Small intestine (tissue), 7 donors: Measurements from ENCODE around the gene MMP2. TPM values are rescaled to one million over a fixed set of nuclear protein-coding genes. Genes with fewer than 3 reads are reported as not detected.

Experiments
- DNase-seq, 2 donors: peaks; one replicate each; pipeline versions ENCODE4 v3.0.0 to v3.0.0-alpha.2; 2013
- FAIRE-seq: peaks from 2 replicates; lab custom pipeline; 2012; peaks lifted over from hg19 to GRCh38; lab: Jason Lieb, UNC
- H3K27ac ChIP-seq, 3 donors: one replicate each; pipeline ENCODE4 v1.5.1; 2013; ENCODE audit warnings: low read length in 2 of 3, mild to moderate bottlenecking in 2 of 3, control low read depth in 1 of 3, inconsistent platforms in 1 of 3, low read depth in 1 of 3, moderate library complexity in 1 of 3
- H3K27me3 ChIP-seq, 3 donors: one replicate each; pipeline ENCODE4 v1.6.1; 2013; ENCODE audit warnings: low read length in 3 of 3, inconsistent platforms in 1 of 3; ENCODE audit not compliant: control insufficient read depth in 3 of 3, insufficient read depth in 3 of 3
- H3K36me3 ChIP-seq, 3 donors: one replicate each; pipeline ENCODE4 v1.6.1; 2013; ENCODE audit warnings: low read length in 3 of 3, inconsistent platforms in 1 of 3, low read depth in 1 of 3, mild to moderate bottlenecking in 1 of 3, moderate library complexity in 1 of 3; ENCODE audit not compliant: control insufficient read depth in 3 of 3, insufficient read depth in 2 of 3
- H3K4me1 ChIP-seq, 3 donors: one replicate each; pipeline ENCODE4 v1.6.1; 2013; ENCODE audit warnings: low read length in 2 of 3, inconsistent platforms in 1 of 3, low read depth in 1 of 3, mild to moderate bottlenecking in 1 of 3, moderate library complexity in 1 of 3; ENCODE audit not compliant: control insufficient read depth in 3 of 3, insufficient read depth in 2 of 3
- H3K4me3 ChIP-seq, 3 donors: one replicate each; pipeline ENCODE4 v1.5.1; 2013; ENCODE audit warnings: low read length in 3 of 3, control low read depth in 1 of 3, inconsistent platforms in 1 of 3, low read depth in 1 of 3, mild to moderate bottlenecking in 1 of 3, moderate library complexity in 1 of 3
- H3K9me3 ChIP-seq, 2 donors: one replicate each; pipeline ENCODE4 v1.6.1; 2013; ENCODE audit warnings: low read depth in 1 of 2, low read length in 1 of 2; ENCODE audit not compliant: control insufficient read depth in 2 of 2, insufficient read depth in 1 of 2
- WGBS, 3 donors: extraction: QIAGEN DNeasy Blood & Tissue Kit; methylation state at CpG; one replicate each; pipeline ENCODE4 v1.1.7; 2013; 5-methylcytosine and 5-hydroxymethylcytosine counted together
- polyA plus RNA-seq, 4 donors: library from polyadenylated mRNA; stranded (reverse) in 3 of 4; unstranded in 1 of 4; fragments of 200-250 nt in 3 of 4; fragments of 120-200 nt in 1 of 4; gene quantifications; one replicate each; pipeline versions ENCODE4 v1.2.1 to v1.2.3, GENCODE V29; 2013
- donor health status: healthy with polysubstance abuse.
- donor health status: control.
- donor health status: control.
- donor health status: Bipolar disorder and iron deficiency.
- donor health status: healthy.

MMP2 gene
- polyA plus RNA-seq, 4 donors = 1.6 to 97.2 (median 41.2) TPM

DNA sequence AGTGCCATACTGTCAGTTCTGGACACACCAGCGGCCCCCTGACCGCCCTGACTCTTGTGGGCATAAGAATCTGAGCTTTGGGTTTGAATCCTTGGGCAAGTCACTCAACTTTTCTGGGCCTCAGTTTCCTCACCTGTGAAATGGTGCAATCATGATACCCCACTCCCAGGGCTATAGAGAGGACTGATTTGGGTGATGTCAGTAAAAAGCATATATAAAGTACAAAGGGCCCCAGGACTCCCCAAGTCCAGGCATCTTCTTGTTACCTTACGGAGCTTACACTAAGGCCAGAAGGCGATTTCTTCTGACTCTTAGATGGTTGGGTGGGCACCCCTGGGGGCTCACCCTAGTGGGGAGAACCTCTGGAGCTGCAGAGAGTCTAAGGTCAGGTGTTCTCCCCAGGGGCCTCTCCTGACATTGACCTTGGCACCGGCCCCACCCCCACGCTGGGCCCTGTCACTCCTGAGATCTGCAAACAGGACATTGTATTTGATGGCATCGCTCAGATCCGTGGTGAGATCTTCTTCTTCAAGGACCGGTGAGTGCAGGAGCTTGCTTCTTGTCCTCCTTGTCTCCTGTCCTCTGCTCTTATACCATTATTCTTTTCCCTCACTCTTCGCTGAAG is 13.9 kb downstream of the MMP2 start:
- no peak for FAIRE-seq
- WGBS, 3 donors = 77 to 86% (median 78%) methylated on average over 10 of the region's 10 CpGs
- H3K36me3 ChIP-seq = peaks cover 0 to 22% (median 0%) of the 10 kb centered on the region in 3 donors

GRCh38 chr16:55494994-55495421 is 16.0 kb downstream of the MMP2 start:
- H3K36me3 ChIP-seq = peaks cover 0 to 19% (median 0%) of the 10 kb centered on the region in 3 donors
- H3K27me3 ChIP-seq = no peaks in the 10 kb centered on the region
- H3K4me1 ChIP-seq = no peaks in the 10 kb centered on the region
- WGBS, 3 donors = 13 to 31% (median 23%) methylated on average over 3 of the region's 3 CpGs
- no peak overlapping the region for H3K27ac ChIP-seq
- FAIRE-seq (no peak), DNase-seq (peak; percentile 42 to 61)
- H3K9me3 ChIP-seq = no peaks in the 10 kb centered on the region
- no peak overlapping the region for H3K4me3 ChIP-seq

More for the DNA sequence above, 13.9 kb downstream of the MMP2 start:
- no peaks in the 10 kb centered on the region for H3K27me3 ChIP-seq
- no peak for DNase-seq
- H3K4me3 ChIP-seq = no peak overlapping the region
- H3K9me3 ChIP-seq = no peaks in the 10 kb centered on the region
- H3K27ac ChIP-seq = no peak overlapping the region
- no peaks in the 10 kb centered on the region for H3K4me1 ChIP-seq

DNA sequence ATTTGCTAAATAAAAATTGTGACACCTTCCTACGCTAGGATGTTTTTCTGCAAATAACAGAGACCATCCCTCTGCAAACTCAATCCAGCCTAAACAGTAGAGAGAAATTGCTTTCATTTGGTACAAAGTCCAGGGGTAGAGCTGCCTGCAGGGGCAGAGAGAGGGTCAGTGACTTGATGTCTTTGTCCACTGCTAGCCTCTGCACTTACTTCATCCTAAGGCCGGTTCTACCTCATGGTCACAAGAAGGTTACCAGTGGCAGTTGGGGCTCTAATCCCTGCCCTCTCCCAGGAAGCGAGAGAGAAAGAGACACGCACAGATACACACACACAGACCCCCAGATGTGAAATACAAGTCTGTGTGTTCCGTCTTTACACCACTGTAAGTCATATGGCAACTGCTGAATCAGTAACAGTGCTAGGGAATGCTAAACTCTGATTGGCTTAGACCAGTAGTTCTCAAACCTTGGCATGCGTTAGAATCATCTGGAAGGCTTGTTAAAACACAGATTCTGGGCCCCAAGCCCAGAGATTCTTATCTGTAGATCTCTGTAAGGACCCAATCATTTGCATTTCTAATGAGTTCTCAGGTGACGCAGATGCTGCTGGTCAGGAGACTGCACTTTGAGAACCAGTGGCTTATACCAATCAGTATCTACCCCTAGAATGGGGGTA is 16.8 kb downstream of the MMP2 start:
- Histone ChIP-seq H3K27ac (no peak overlapping the region), H3K36me3 (peaks cover 0 to 15% (median 0%) of the 10 kb centered on the region in 3 donors), H3K4me1 (no peaks in the 10 kb centered on the region), H3K27me3 (no peaks in the 10 kb centered on the region), H3K4me3 (no peak overlapping the region), H3K9me3 (no peaks in the 10 kb centered on the region)
- FAIRE-seq (no peak), DNase-seq (no peak)
- WGBS, 3 donors = 66 to 70% (median 68%) methylated on average over 7 of the region's 7 CpGs

DNA sequence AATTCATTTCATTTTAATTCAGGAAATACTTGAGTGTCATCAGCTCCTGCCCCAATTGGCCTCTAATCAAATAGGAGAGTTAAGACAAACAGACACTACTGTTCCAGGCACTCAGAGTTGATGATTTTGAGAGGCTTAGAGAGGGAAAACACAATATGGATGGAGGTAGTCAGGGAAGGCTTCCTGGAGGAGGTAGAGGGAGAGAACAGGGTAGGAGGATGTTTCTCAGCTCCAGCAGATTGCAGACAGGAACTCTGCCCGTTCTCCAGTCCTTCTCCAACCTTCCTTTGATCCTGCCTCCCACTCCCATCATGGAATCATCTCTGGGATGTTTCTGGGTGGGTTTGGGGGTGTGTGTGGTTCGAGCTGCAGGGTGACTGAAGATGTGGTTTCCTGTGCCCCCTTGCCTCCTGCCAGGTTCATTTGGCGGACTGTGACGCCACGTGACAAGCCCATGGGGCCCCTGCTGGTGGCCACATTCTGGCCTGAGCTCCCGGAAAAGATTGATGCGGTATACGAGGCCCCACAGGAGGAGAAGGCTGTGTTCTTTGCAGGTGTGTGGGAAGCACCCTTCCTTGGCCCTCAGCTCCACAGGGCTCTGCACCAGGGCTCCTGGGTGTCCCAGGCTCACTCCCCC is 17.6 kb downstream of the MMP2 start:
- DNase-seq (no peak), FAIRE-seq (no peak)
- WGBS, 3 donors = 52 to 63% (median 61%) methylated on average over 8 of the region's 8 CpGs
- Histone ChIP-seq H3K36me3 (peaks cover 0 to 15% (median 0%) of the 10 kb centered on the region in 3 donors), H3K27ac (no peak overlapping the region), H3K27me3 (no peaks in the 10 kb centered on the region), H3K9me3 (no peaks in the 10 kb centered on the region), H3K4me3 (no peak overlapping the region), H3K4me1 (peaks cover 0 to 2% (median 0%) of the 10 kb centered on the region in 3 donors)

GRCh38 chr16:55497558-55497957 is 18.6 kb downstream of the MMP2 start:
- H3K4me1 ChIP-seq = peaks cover 2 to 5% (median 2%) of the 10 kb centered on the region in 3 donors
- DNase-seq (no peak), FAIRE-seq (no peak)
- WGBS, 3 donors = 86 to 91% (median 89%) methylated on average over 5 of the region's 5 CpGs
- no peak overlapping the region for H3K27ac ChIP-seq
- H3K9me3 ChIP-seq = no peaks in the 10 kb centered on the region
- no peaks in the 10 kb centered on the region for H3K27me3 ChIP-seq
- peaks cover 0 to 14% (median 0%) of the 10 kb centered on the region in 3 donors for H3K36me3 ChIP-seq
- H3K4me3 ChIP-seq = no peak overlapping the region

GRCh38 chr16:55498101-55498500 is 19.1 kb downstream of the MMP2 start:
- Histone ChIP-seq H3K27ac (no peak overlapping the region), H3K36me3 (peaks cover 0 to 12% (median 0%) of the 10 kb centered on the region in 3 donors), H3K9me3 (no peaks in the 10 kb centered on the region), H3K27me3 (no peaks in the 10 kb centered on the region), H3K4me3 (no peak overlapping the region), H3K4me1 (peaks cover 2 to 10% (median 4%) of the 10 kb centered on the region in 3 donors)
- DNase-seq (no peak), FAIRE-seq (no peak)
- 82 to 85% (median 83%) methylated on average over 6 of the region's 6 CpGs for WGBS, 3 donors

DNA sequence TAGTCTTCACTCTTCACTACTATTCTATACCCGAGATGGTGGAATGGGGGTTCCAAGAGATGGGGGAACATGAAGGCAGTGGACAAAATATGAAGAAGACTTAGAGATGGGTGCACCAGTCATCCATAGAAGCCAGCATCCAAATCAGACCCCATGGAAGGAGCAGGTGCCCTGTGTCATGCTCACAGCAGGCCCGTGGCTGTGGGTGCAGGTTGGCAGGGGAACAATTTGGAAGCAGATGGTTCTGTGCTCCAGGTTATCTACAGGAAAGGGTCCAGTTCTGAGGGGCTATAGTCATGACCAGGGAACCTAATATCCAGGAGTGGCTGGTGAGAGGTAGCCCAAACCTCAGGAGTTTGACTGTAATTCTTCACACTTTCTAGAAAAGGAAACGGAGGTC is 20.3 kb downstream of the MMP2 start:
- H3K27me3 ChIP-seq = no peaks in the 10 kb centered on the region
- no peak overlapping the region for H3K4me3 ChIP-seq
- peaks cover 2 to 14% (median 12%) of the 10 kb centered on the region in 3 donors for H3K4me1 ChIP-seq
- FAIRE-seq (no peak), DNase-seq (no peak)
- peaks cover 0 to 12% (median 0%) of the 10 kb centered on the region in 3 donors for H3K36me3 ChIP-seq
- WGBS, 3 donors = 49 to 74% (median 74%) methylated on average over 3 of the region's 3 CpGs
- H3K9me3 ChIP-seq = no peaks in the 10 kb centered on the region
- H3K27ac ChIP-seq = no peak overlapping the region

DNA sequence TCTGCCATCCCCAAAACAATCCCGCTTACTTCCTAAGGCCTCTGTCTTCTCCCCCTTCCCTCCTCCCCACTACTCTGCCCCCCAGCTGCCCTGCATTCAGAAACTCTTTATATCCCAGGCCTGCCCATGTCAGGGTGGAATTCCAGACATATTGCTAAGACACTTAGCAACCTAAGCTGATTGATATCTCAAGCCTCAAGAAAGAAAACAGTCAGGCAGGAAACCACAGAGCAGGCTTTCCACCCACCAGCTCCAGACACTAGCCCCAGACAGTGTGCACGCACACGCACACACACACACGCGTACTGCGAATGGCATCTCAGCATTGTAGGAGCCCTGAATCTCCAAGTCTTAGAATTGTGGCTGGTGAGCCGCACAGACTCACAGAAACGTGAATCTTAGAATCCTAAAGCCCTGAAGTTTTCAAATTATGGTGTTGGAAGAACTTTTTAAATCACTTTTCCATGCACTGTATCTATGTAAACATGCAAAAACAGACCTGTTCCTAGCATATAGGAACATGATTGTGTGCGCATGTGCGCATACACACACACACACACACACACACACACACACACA is 21.0 kb downstream of the MMP2 start:
- 62 to 87% (median 74%) methylated on average over 10 of the region's 10 CpGs for WGBS, 3 donors
- H3K27ac ChIP-seq = no peak overlapping the region
- no peak overlapping the region for H3K4me3 ChIP-seq
- H3K4me1 ChIP-seq = peaks cover 2 to 14% (median 12%) of the 10 kb centered on the region in 3 donors
- no peaks in the 10 kb centered on the region for H3K27me3 ChIP-seq
- DNase-seq (no peak), FAIRE-seq (no peak)
- peaks cover 0 to 12% (median 0%) of the 10 kb centered on the region in 3 donors for H3K36me3 ChIP-seq
- no peaks in the 10 kb centered on the region for H3K9me3 ChIP-seq
